SK-N-SH treated with all-trans-retinoic acid at 6 μM for 48 hours (cell line): ENCODE measurements around the gene APEH.
A peak's percentile ranks its signal among the peaks of the same experiment; 100 is the strongest.
"Not testable (repeated sequence)": the region's sequence is repeated elsewhere in the genome, so short reads cannot be mapped to it uniquely, and the experiment has no call there.

Experiments used
- ATAC-seq: fragments of 200-7000 bp; cut with Tn5 transposase; 3 replicates; pipeline ENCODE4 v1.9.1; 2020; ENCODE audit warnings: mild to moderate bottlenecking, moderate library complexity
- BACH2 ChIP-seq: fragments of 250-450 bp; sonication (Bioruptor Pico); IDR thresholded peaks from 2 replicates; pipeline ENCODE4 v1.9.0; 2021; ENCODE audit warnings: mild to moderate bottlenecking, borderline replicate concordance
- CSDC2 ChIP-seq: fragments of 250-450 bp; sonication (Bioruptor Pico); IDR thresholded peaks from 2 replicates; pipeline ENCODE4 v1.5.0; 2020; ENCODE audit warnings: mild to moderate bottlenecking, moderate library complexity
- CSRNP3 ChIP-seq: fragments of 250-450 bp; sonication (Bioruptor Pico); IDR thresholded peaks from 2 replicates; pipeline ENCODE4 v1.5.1; 2021; ENCODE audit warnings: mild to moderate bottlenecking, moderate library complexity
- GLIS3 ChIP-seq: fragments of 250-450 bp; sonication (Bioruptor Pico); IDR thresholded peaks from 2 replicates; pipeline ENCODE4 v1.5.0; 2020; ENCODE audit warnings: mild to moderate bottlenecking, moderate library complexity
- ISL1 ChIP-seq: fragments of 250-450 bp; sonication (Bioruptor Pico); IDR thresholded peaks from 2 replicates; pipeline ENCODE4 v2.1.2; 2022; ENCODE audit warnings: mild to moderate bottlenecking, moderate library complexity
- OSR1 ChIP-seq: fragments of 250-450 bp; sonication (Bioruptor Pico); IDR thresholded peaks from 2 replicates; pipeline ENCODE4 v1.8.0; 2022; ENCODE audit warnings: moderate library complexity, mild to moderate bottlenecking, inconsistent platforms
- PATZ1 ChIP-seq: fragments of 250-450 bp; sonication (Bioruptor Pico); IDR thresholded peaks from 2 replicates; pipeline ENCODE4 v1.8.0; 2020; ENCODE audit warnings: mild to moderate bottlenecking, moderate library complexity, borderline replicate concordance
- POU6F1 ChIP-seq: fragments of 250-450 bp; sonication (Bioruptor Pico); IDR thresholded peaks from 2 replicates; pipeline ENCODE4 v1.8.0; 2021; ENCODE audit warnings: low read depth, mild to moderate bottlenecking, moderate library complexity, borderline replicate concordance
- PPARA ChIP-seq: fragments of 250-450 bp; sonication (Bioruptor Pico); IDR thresholded peaks from 2 replicates; pipeline ENCODE4 v1.5.0; 2020; ENCODE audit warnings: mild to moderate bottlenecking, borderline replicate concordance
- RARB ChIP-seq: fragments of 250-450 bp; sonication (Bioruptor Pico); IDR thresholded peaks from 2 replicates; pipeline ENCODE4 v1.8.0; 2021; ENCODE audit warnings: mild to moderate bottlenecking, moderate library complexity
- SNAI2 ChIP-seq: fragments of 250-450 bp; sonication (Bioruptor Pico); IDR thresholded peaks from 2 replicates; pipeline ENCODE4 v1.5.0; 2020; ENCODE audit warnings: mild to moderate bottlenecking, moderate library complexity
- TCF4 ChIP-seq: fragments of 250-450 bp; sonication (Bioruptor Pico); IDR thresholded peaks from 2 replicates; pipeline ENCODE4 v1.8.0; 2021; ENCODE audit warnings: mild to moderate bottlenecking, moderate library complexity, borderline replicate concordance
- TOX ChIP-seq: fragments of 250-450 bp; sonication (Bioruptor Pico); IDR thresholded peaks from 2 replicates; pipeline ENCODE4 v1.8.0; 2021; ENCODE audit warnings: mild to moderate bottlenecking, moderate library complexity, borderline replicate concordance
- TSHZ2 ChIP-seq: fragments of 250-450 bp; sonication (Bioruptor Pico); IDR thresholded peaks from 2 replicates; pipeline ENCODE4 v1.5.0; 2020; ENCODE audit warnings: mild to moderate bottlenecking, moderate library complexity
- ZC3H10 ChIP-seq: fragments of 250-450 bp; sonication (Bioruptor Pico); IDR thresholded peaks from 2 replicates; pipeline ENCODE4 v1.5.1; 2021; ENCODE audit warnings: mild to moderate bottlenecking, moderate library complexity
- ZFP3 ChIP-seq: fragments of 250-450 bp; sonication (Bioruptor Pico); IDR thresholded peaks from 2 replicates; pipeline ENCODE4 v1.5.0; 2020; ENCODE audit warnings: mild to moderate bottlenecking, moderate library complexity
- ZFP30 ChIP-seq: fragments of 450-650 bp; formaldehyde crosslinking; IDR thresholded peaks from 2 replicates; pipeline ENCODE4 v1.5.0; 2022; ENCODE audit warnings: mild to moderate bottlenecking, moderate library complexity
- ZNF565 ChIP-seq: fragments of 450-650 bp; formaldehyde crosslinking; conservative IDR thresholded peaks from 2 replicates; pipeline ENCODE4 v1.5.0; 2020; ENCODE audit warnings: low read depth, mild to moderate bottlenecking, moderate library complexity
- ZNF70 ChIP-seq: fragments of 450-650 bp; formaldehyde crosslinking; IDR thresholded peaks from 2 replicates; pipeline ENCODE4 v1.5.0; 2020; ENCODE audit warnings: mild to moderate bottlenecking, moderate library complexity
- ZNF8 ChIP-seq: fragments of 450-650 bp; formaldehyde crosslinking; IDR thresholded peaks from 2 replicates; pipeline ENCODE4 v1.5.0; 2020; ENCODE audit warnings: mild to moderate bottlenecking, moderate library complexity

Gene APEH

GRCh38 chr3:49681232-49681522, 7.0 kb downstream of the APEH start:
- no peak for TF ChIP-seq GLIS3
- no peak for TF ChIP-seq POU6F1 (CRISPR knock-in tag)
- TF ChIP-seq ZNF8 (CRISPR knock-in tag), result no peak
- TF ChIP-seq ZNF70, result no peak
- TF ChIP-seq PATZ1 (CRISPR knock-in tag), result no peak
- no peak for TF ChIP-seq ZFP30 (CRISPR knock-in tag)
- no peak for TF ChIP-seq TCF4
- no peak for TF ChIP-seq BACH2
- TF ChIP-seq, all 23 proteins: peak for 0

GRCh38 chr3:49681543-49681942, 7.4 kb downstream of the APEH start:
- ATAC-seq, result no peak
- TF ChIP-seq TOX (CRISPR knock-in tag), result no peak
- no peak for TF ChIP-seq RARB (CRISPR knock-in tag)
- no peak for TF ChIP-seq PPARA (CRISPR knock-in tag)
- TF ChIP-seq TSHZ2 (CRISPR knock-in tag), result no peak
- TF ChIP-seq SNAI2 (CRISPR knock-in tag), result no peak
- no peak for TF ChIP-seq OSR1 (CRISPR knock-in tag)
- no peak for TF ChIP-seq ZNF565 (CRISPR knock-in tag)
- no peak for TF ChIP-seq ZNF70

More at GRCh38 chr3:49681232-49681522, 7.0 kb downstream of the APEH start:
- ATAC-seq, result no peak

- ATAC-seq, result no peak
- no peak for TF ChIP-seq ZFP3 (CRISPR knock-in tag)
- TF ChIP-seq GLIS3, result no peak
- TF ChIP-seq CSDC2 (CRISPR knock-in tag), result no peak
- TF ChIP-seq ZC3H10 (CRISPR knock-in tag), result no peak
- no peak for TF ChIP-seq TOX (CRISPR knock-in tag)
- TF ChIP-seq PATZ1 (CRISPR knock-in tag), result no peak
- no peak for TF ChIP-seq ISL1 (CRISPR knock-in tag)
- TF ChIP-seq ZNF565 (CRISPR knock-in tag), result no peak
- TF ChIP-seq ZFP30 (CRISPR knock-in tag), result no peak
- no peak for TF ChIP-seq CSRNP3 (CRISPR knock-in tag)
- TF ChIP-seq, all 23 proteins: peak for 0
Measured at GRCh38 chr3:49683162-49683561, 9.0 kb downstream of the APEH start.

GRCh38 chr3:49684453-49684852, 10.3 kb downstream of the APEH start:
- ATAC-seq, result not testable (repeated sequence)

GRCh38 chr3:49685103-49685502, 11.0 kb downstream of the APEH start:
- not testable (repeated sequence) for ATAC-seq

GRCh38 chr3:49685846-49686245, 11.7 kb downstream of the APEH start:
- not testable (repeated sequence) for ATAC-seq

GRCh38 chr3:49686346-49686745, 12.2 kb downstream of the APEH start:
- peak; percentile 2 for ATAC-seq

GRCh38 chr3:49686769-49687423, 12.7 kb downstream of the APEH start:
- ATAC-seq, result peak; percentile 58

- not testable (repeated sequence) for ATAC-seq
Measured at GRCh38 chr3:49687424-49687795, 13.3 kb downstream of the APEH start.
